ENCODE results near the gene IMMP2L.
"Not testable (repeated sequence)": the region's sequence is repeated elsewhere in the genome, so short reads cannot be mapped to it uniquely, and the experiment has no call there.

GRCh38 chr7:111249807-111250206 lies 312.5 kb downstream of the IMMP2L start:
- TF ChIP-seq CTCF (conservative IDR thresholded peaks at IDR 0.05); ZFX (IDR thresholded peaks at IDR 0.05): not testable (repeated sequence)

All from C4-2B (cell line).